HL-60/S4 treated with retinoic acid at 250 ng/mL for 4 days and 3 days (cell line): ENCODE results near the gene UGT1A9.

Source experiments
- in situ Hi-C: fragments of 300-500 bp; cut with MboI; formaldehyde crosslinking; loops from 2 replicates; pipeline ENCODE4 v1.7.0; 2022; ENCODE audit warnings: low sequenced_read_pairs

Gene UGT1A9

GRCh38 chr2:233793465-233794127 lies 121.9 kb downstream of the UGT1A9 start:
- in situ Hi-C loops = no loop called here

- in situ Hi-C loops = no loop called here
Observed at GRCh38 chr2:233794128-233794658, 122.5 kb downstream of the UGT1A9 start.

GRCh38 chr2:233795735-233796171 lies 124.1 kb downstream of the UGT1A9 start:
- in situ Hi-C loops = no loop called here

GRCh38 chr2:233796254-233796653 lies 124.6 kb downstream of the UGT1A9 start:
- in situ Hi-C loops = no loop called here

GRCh38 chr2:233798335-233799086 lies 126.8 kb downstream of the UGT1A9 start:
- in situ Hi-C loops = no loop called here

GRCh38 chr2:233799087-233799665 lies 127.5 kb downstream of the UGT1A9 start:
- in situ Hi-C loops = no loop called here

GRCh38 chr2:233799716-233800115 lies 128.0 kb downstream of the UGT1A9 start:
- in situ Hi-C loops = no loop called here

- in situ Hi-C loops = no loop called here
Observed at GRCh38 chr2:233800208-233800607, 128.5 kb downstream of the UGT1A9 start.

GRCh38 chr2:233801357-233802131 lies 129.8 kb downstream of the UGT1A9 start:
- in situ Hi-C loops = no loop called here

- in situ Hi-C loops = no loop called here
Observed at GRCh38 chr2:233802132-233802815, 130.6 kb downstream of the UGT1A9 start.

GRCh38 chr2:233803292-233803911 lies 131.7 kb downstream of the UGT1A9 start:
- in situ Hi-C loops = no loop called here

GRCh38 chr2:233803994-233804393 lies 132.3 kb downstream of the UGT1A9 start:
- in situ Hi-C loops = no loop called here

GRCh38 chr2:233807215-233807865 lies 135.6 kb downstream of the UGT1A9 start:
- in situ Hi-C loops = no loop called here

GRCh38 chr2:233807966-233808935 lies 136.6 kb downstream of the UGT1A9 start:
- in situ Hi-C loops = no loop called here

- in situ Hi-C loops = no loop called here
Observed at GRCh38 chr2:233810385-233810784, 138.7 kb downstream of the UGT1A9 start.

- in situ Hi-C loops = no loop called here
Observed at GRCh38 chr2:233811087-233811486, 139.4 kb downstream of the UGT1A9 start.

- in situ Hi-C loops = no loop called here
Observed at GRCh38 chr2:233811732-233812131, 140.0 kb downstream of the UGT1A9 start.
